C4-2B (cell line): Measurements from ENCODE around the gene BEAN1.
"Not testable (repeated sequence)": the region's sequence is repeated elsewhere in the genome, so short reads cannot be mapped to it uniquely, and the experiment has no call there.

Experiments used
- H3K27ac ChIP-seq: fragments of 450-650 bp; 2 replicates; pipeline ENCODE4 v1.5.1; 2017
- ZFX ChIP-seq: fragments of 450-650 bp; IDR thresholded peaks from 2 replicates; pipeline ENCODE4 v1.6.1; 2017
- TF ChIP-seq, protein P1 (sequence below): fragments of 450-650 bp; conservative IDR thresholded peaks from 2 replicates; pipeline ENCODE4 v1.5.1; 2017; ENCODE audit warnings: mild to moderate bottlenecking

The BEAN1 gene

GRCh38 chr16:66459878-66460277 is 32.8 kb downstream of the BEAN1 start:
- H3K27ac ChIP-seq: no peak overlapping the region
- TF ChIP-seq, protein P1, sequence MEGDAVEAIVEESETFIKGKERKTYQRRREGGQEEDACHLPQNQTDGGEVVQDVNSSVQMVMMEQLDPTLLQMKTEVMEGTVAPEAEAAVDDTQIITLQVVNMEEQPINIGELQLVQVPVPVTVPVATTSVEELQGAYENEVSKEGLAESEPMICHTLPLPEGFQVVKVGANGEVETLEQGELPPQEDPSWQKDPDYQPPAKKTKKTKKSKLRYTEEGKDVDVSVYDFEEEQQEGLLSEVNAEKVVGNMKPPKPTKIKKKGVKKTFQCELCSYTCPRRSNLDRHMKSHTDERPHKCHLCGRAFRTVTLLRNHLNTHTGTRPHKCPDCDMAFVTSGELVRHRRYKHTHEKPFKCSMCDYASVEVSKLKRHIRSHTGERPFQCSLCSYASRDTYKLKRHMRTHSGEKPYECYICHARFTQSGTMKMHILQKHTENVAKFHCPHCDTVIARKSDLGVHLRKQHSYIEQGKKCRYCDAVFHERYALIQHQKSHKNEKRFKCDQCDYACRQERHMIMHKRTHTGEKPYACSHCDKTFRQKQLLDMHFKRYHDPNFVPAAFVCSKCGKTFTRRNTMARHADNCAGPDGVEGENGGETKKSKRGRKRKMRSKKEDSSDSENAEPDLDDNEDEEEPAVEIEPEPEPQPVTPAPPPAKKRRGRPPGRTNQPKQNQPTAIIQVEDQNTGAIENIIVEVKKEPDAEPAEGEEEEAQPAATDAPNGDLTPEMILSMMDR: no peak
- no peak for TF ChIP-seq ZFX

- H3K27ac ChIP-seq: no peak overlapping the region
- no peak for TF ChIP-seq ZFX
- TF ChIP-seq, protein P1: no peak
Observed at GRCh38 chr16:66460703-66461102, 33.6 kb downstream of the BEAN1 start.

- H3K27ac ChIP-seq: no peak overlapping the region
- TF ChIP-seq, protein P1: no peak
- TF ChIP-seq ZFX: no peak
Observed at GRCh38 chr16:66462912-66463311, 35.8 kb downstream of the BEAN1 start.

GRCh38 chr16:66465946-66466345 is 38.9 kb downstream of the BEAN1 start:
- not testable (repeated sequence) for H3K27ac ChIP-seq

DNA sequence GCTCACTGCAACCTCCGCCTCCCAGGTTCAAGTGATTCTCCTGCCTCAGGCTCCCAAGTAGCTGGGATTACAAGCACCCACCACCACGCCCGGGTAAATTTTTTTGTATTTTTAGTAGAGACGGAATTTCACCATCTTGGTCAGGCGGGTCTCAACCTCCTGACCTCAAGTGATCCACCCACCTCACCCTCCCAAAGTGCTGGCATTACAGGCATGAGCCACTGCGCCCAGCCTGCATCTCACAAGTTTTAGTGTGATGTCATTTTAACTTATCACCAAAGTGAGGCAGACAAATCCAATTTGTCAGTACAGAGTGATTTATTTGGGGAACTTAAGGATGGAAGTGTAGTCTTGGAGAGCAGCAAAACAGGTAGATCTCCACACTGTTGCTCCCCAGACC is 39.5 kb downstream of the BEAN1 start:
- H3K27ac ChIP-seq: not testable (repeated sequence)

DNA sequence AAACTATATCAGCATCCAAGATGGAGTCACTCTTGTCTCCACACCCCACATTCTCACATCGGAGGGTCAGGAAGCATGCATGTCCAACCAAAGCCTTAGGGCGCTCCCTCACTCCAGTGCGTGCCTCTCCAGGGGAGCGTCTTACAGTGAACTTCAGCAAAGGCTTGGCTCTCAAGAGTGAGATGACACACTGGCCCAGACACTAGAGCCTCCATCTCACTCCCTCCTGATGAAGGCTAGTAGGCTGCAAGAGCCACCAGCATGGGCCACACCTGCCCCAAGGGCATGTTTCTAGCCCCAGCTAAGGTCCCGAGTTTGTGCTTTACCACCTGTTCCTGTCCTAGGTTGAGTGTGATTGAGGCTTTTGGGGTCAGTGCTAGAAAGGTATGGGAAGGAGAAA is 40.5 kb downstream of the BEAN1 start:
- no peak for TF ChIP-seq ZFX
- TF ChIP-seq, protein P1: no peak
- no peak overlapping the region for H3K27ac ChIP-seq

GRCh38 chr16:66468321-66468965 is 41.3 kb downstream of the BEAN1 start:
- H3K27ac ChIP-seq: no peak overlapping the region
- no peak for TF ChIP-seq ZFX
- TF ChIP-seq, protein P1: no peak

DNA sequence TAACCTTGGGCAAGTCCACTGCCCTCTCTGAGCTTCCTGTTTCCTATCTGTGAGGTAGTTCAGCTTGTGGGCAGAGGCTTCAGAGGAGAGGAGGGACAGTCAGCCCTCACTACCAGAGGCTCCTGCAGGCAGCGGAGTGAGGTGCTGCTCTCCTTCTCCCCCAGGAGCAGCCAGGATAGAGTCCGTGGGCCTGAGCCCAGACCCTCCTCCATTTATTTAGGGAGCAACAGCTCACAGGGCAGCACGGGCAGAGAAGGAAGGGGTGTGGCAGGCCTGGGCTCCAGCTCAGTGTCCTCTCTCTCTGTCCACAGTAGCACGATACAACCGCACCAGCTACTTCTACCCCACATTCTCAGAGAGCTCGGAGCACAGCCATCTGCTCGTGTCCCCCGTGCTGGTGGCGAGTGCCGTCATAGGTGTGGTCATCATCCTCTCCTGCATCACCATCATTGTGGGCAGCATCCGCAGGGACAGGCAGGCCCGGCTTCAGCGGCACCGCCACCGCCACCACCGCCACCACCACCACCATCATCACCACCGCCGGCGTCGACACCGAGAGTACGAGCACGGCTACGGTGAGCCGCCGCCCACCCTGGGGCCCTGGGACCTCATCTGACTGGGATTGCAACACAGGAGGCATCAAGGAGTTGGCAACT is 42.3 kb downstream of the BEAN1 start:
- TF ChIP-seq, protein P1: no peak
- no peak for TF ChIP-seq ZFX
- H3K27ac ChIP-seq: no peak overlapping the region
